HG03025 (cell line): ENCODE measurements around the gene PCSK6.

Source experiments
- ATAC-seq: cut with Tn5 transposase; IDR thresholded peaks from one replicate; pipeline ENCODE4 v1.9.1; 2021; ENCODE audit warnings: mild to moderate bottlenecking, moderate library complexity; ENCODE audit not compliant: unreplicated experiment, low FRiP score

The PCSK6 gene

DNA sequence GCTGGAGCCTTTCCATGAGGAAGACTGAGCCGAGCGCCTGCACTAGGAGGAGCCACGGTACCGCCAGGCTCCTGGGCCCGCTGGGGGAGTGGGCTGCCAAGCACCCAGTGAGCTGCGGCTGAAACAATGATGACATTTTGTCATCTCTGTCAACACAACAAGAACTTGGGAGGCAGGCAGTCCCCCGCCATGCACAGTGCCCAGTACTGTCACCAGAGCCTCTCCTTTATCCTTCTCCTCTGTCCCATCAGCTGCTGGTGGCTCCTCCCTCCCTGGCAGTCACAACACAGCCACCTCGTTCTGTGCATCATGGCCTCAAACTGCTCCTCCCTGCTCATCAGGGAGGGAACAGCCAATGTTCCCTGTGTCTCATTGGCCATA lies 34.0 kb upstream of the PCSK6 start:
- ATAC-seq: no peak

DNA sequence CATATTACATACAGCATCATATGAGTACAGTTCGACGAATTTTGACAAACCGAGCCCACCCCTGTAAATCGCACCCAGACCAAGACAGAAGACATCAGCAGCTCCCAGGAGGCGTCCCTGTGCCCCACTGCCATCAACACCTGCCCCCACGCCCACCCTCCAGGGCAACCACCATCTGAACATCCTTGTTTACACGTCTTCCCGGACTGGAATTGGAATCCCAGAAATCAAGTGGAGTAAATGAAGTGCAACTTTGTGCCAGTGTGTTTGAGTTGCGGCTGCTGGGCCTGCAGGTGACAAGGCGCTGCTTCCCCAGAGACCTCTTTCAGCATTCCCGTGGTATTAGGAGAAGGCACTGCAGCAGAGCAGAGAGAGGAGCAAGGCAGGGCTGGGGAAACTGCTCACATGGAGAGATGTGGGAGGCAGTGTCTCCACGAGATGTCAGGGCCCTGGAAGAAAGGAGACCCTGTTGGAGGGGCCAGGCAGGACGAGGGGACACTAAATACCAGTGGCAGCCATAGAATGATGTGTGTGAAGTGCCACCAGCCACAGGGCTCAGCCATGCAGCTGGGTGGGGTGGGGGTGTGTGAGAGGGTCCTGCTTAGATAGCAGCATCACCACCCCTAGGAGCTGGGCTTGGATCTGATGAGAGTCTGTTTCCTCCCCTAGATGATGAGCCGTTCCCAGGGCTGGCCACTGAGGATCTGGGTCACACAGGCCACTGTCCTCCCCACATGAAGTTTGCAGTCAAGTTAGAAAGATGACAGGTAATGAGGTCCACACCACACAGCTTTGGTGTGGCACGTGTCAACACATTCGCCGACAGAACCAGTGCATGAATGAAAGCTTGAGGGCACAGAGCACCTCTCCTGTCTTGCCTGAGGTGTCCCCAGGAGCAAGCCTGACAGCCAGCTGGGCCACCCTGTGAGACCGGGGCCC lies 33.4 kb upstream of the PCSK6 start:
- no peak for ATAC-seq

DNA sequence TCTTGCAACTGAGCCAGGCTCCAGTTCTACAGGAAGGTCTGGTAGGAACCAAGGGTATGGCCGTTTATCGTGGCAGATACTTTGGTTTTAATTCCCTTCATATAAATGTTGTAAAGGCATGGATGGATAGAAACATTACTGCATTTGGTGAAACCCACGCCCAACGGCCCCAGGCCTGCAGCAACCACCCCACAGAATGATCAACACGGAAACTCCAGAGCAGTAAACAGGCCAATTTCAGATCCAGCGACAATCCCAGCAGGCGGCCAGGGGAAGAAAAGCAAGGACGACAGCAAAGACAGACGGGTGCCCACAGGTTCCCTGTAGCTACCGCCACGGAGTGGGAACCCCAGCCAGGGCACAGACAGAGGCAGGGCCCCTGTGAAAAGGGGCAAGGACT lies 32.6 kb upstream of the PCSK6 start:
- ATAC-seq: no peak

DNA sequence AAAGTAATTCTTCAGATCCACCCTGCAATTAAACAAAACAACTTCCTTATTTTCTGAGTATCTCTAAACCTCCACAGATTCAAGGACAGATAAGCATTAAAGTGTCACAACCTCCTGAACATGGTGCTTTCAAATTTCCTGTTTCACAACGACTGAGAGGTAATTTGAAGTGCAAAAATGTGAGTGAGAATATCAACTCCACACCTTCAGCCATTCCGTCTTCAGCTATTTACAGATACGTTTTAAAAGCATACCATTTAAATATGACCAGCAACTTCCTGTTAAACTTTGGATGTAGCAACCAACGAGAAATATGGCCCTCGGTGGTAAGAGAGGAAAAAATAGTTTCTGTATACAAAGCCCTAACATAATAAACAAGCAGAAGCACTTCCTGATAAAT lies 32.1 kb upstream of the PCSK6 start:
- ATAC-seq: no peak

DNA sequence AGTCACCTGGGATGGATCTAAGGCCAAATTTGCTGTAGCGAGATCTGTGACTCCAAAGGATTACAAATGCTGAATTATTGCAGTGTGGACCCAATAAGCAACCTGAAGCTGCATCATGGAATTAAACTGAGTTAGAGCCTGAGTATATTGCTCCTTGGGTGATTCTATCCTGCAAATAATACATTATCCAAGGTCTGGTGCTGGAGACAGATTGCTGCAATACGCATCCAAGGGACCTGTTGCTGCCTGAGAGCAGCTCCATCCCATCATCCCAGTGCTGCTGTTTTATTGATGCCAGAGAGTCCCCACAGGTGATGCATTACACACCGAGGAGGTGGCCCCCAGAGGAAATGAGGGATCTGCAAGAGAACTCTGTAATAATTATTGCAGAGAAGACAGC lies 31.6 kb upstream of the PCSK6 start:
- no peak for ATAC-seq

DNA sequence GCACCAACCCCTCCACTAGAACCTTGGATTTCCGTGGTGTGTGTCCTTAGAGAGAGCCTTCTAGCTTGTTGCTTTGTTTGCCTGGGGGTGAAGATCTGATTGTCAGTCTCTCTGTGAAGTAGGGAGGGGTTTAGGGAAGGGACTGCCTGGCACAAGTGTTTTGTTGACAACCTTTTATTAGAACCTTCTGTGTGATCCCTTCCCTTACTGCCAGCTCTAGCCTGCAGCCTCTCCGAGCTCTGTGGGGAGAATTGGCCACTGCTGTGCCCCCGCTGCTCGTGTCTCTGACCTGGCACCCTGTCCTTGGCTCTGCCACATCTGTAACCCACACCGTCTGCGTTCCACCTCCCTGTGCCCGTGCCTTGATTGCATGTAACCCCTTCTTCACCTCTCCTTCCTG lies 30.9 kb upstream of the PCSK6 start:
- ATAC-seq: no peak

DNA sequence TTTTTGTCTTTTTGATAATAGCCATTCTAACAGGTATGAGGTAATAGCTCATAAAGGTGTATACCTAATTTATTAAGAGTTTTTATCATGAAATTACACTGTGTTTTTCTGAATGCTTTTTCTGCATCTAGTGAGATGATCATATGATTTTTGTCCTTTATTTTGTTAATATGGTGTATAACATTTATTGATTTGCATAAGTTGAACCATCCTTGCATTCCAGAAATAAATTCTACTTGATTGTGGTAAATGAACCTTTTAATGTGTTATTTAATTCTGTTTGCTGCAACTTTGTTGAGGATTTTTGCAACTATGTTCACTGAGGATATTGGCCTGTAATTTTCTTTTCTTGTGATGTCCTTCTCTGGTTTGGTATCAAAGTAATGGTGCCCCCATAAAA lies 28.0 kb upstream of the PCSK6 start:
- ATAC-seq: no peak

DNA sequence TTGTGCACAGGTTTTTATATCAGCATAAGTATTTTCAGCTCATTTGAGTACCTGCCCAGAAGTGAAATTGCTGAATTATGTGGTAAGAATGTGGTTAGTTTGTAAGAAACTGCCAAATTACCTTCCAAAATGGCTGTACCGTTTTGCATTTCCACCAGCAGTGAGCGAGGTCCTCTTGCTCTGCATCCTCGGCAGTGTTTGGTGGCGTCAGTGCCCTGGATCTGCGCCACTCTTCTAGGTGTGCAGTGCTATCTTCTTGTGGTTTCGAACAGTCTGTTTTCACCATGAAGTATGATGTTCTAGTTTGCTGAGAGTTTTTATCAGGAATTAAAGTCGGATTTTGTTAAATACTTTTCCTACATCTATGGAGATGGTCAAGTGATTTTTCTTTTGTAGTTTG lies 24.8 kb upstream of the PCSK6 start:
- no peak for ATAC-seq

DNA sequence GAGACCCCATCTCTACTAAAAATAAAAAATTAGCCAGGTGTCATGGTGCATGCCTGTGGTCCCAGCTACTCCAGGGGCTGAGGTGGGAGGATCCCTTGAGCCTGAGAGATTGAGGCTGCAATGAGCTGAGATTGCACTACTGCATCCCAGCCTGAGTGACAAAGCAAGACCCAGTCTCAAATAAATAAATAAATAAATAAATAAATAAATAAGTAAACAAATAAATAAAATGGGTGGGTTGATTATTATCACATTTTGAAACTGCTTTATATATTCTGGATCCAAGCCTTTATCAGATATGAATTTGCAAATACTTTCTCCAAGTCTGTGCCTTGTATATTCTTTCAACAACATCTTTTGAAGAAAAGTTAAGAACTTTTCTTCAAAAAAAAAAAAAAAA lies 22.2 kb upstream of the PCSK6 start:
- ATAC-seq: no peak

DNA sequence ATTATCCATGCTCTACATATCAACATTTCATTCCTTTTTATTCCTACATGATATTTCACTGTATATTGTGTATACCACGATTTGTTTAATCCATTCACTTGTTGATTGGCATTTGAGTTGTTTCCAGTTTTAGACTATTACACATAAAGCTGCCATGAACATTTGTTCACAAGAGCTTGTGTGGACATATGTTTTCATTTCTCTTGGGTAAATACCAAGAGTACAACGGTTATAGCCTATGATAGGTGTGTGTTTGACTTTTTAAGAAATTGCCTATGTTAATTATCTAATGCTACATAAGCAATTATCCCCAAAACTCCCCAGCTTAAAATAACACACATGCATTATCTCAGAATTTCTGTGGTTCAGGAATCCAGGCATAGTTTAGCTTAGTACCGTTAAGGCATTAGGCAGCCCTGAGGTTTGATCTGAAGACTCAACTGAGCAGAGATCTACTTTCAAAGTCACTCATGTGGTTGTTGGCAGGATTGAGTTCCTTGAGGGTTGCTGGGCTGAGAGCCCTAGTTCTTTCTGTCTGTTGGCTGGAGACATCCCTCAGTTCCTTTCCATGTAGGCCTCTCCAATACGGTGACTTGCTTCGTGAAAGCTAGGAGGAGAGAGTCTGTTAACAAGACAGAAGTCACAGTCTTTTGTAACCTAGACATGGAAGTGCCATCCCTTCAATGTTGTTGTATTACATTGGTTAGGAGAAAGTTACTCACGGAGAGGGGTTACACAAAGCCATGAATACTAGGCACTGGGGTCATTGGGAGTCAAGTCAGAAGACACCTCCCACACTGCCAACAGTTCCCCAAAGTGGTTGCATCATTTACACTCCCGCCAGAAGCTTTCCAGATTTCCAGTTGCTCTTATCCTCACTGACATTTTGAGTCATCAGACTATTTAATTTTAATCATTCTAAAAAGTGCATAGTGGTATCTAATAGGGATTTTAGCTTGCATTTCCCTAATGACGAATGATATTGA lies 21.0 kb upstream of the PCSK6 start:
- ATAC-seq: no peak

DNA sequence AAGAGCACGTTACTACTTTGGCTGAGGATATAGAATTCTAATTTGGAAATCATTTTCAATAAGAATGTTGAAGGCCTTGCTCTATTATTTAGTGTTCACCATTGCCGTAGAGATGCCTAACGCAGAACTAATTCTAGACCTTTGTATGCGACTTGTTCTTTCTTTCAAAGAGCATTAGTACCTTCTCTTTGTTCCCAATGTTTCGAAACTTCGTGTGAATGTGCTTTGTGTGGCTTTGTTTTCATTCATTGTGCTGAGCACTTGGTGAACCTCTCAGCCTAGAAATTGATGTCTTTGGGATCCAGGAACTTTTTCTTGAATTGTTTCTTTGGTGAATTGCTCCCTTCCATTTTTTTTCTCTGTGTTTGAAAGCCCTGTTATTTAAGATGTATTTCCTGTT lies 19.8 kb upstream of the PCSK6 start:
- no peak for ATAC-seq

DNA sequence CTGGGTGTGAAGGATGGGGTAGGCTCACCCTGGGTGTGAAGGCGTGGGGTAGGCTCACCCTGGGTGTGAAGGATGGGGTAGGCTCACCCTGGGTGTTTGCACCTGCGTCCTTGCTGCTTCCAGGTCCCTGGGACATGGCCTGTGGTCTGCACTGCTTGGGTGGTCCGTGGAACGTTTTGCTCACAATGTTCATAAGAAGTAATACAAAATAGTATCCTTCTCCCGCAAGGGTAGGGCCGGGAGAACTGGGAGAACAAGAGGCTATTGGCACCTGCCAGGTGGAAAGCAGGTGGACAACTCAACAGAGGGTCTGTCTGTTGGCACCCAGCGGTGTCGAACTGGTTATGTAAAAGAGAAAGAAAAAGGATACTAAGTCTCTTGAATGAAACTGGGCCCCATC lies 17.0 kb upstream of the PCSK6 start:
- no peak for ATAC-seq

DNA sequence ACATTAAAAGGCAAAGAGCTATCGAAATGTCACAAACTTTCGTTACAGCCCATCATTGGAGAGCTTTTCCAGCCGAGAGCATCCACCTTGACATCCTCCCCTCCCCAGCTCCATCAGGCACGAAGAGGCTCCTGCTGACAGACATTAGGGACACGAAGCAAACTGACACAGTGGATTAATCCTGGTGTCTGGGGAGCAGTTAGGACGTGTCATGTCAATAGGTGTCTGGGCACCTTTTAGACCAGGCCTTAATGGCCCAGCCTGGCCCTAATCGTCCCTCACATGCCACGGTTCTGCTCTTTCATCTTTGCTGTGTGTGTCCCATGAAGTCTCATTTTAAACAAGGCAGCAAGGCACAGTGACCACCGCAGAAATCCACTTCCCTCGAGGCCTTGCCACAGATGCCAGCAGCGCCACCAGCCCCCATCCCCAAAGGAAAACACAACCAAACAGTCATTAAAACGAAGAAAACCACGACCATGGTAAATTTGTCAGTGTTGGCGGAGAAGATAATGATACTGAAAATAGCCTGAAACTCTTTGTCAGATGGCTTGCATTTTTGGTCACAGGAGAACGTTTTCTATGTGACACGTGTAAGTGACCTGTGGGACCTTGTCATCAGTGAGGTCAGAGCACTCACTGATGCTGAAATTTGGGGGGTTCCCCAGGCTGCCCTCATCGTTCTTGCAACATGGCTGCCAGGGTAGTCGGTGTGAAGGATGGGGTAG lies 16.3 kb upstream of the PCSK6 start:
- no peak for ATAC-seq

DNA sequence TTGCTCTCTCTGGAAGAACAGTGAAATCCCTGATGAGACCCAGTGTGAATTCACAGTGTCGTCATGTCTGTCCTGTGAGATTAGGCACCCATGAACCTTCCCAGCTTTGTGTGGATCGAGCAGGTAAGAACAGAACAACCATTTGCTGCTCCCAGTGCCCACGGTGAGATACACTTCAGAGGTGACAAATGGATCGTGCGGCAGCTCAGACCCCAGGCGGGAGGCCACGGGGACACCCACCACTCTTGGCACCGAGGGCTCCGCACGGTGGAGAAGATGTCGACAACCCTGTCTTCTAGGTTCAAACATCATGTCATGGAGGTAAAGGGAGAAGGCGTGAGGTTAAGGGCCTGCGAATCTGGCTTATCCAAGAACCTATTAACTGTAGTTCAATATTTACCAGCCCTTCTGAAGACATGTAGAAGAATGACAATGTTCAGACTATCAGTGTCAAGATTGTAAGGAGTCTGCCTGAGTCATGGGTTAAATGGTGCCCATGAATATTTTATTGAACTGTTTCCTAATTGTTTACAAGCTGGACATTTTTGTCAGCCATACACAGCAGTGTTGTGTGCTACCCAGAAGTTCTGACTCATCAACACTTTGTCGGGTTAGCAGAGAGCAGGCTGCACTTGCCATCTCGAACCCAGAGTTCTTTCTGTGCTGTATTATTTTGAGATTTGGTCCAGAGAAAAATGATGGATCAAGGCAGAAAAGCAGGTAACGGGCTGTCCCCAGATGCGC lies 15.5 kb upstream of the PCSK6 start:
- ATAC-seq: no peak

DNA sequence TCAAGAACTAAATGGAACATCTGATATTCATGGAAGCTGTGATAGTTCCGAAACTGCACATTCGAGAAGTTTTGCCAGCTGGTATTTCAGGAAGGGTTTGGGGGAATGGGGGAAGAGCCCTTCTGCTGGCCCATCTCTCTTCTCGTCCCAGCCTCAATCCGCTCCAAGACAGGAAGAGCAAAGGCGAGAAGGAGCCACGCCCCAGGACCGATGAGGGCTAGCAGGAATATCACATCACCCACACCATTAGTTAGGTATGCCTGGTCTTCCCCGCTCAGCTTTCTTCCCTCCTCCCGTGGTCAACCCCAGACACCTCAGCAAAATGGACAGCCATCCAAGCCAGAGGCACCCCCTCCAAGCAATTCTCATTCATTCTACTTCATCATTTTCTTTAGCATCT lies 14.9 kb upstream of the PCSK6 start:
- ATAC-seq: no peak

DNA sequence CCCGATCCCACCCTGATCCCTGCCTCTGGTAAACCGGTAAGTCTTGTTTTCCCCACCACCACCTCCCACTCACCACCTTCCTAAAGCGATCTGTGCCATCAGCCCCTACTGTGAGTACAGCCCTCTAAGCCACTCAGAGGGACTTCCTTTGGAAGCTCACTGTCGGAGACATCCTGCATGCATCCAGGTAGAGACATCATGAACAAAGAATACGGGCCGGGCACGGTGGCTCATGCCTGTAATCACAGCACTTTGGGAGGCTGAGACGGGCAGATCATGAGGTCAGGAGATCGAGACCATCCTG lies 13.7 kb upstream of the PCSK6 start:
- ATAC-seq: no peak

DNA sequence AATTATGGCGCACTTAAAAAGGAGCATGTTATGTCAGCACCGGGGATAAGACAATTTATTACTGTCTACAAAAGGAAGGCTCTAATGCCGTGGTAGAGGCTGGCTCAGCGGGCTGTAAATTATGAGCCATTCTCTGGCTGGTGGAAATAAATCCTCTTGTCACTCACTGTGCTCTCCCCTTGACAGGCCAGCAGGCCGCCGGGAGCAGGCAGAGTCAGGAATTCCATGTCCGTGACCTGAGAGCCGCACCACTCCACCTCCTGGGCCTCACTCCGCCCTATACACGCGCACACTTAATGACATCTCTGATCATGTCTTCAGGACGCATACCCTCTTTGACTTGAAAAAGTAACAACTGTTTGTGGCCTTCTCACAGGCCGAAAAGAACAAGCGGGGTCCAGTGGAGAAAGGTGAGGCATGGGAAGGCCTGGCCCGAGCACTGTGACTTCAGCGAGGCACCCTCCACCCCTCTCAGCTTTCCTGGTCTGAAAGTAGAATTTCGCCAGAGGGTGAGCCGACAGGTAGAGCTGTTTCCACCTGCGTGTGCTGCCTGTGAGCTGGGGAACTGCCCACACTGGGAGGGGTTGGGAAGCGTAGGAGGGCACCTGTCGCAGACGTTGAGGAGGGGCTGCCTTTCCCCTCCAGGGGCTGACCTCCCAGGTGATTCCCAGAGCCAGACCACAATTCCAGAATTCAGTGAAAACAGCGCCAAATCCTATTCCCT lies 13.2 kb upstream of the PCSK6 start:
- no peak for ATAC-seq

DNA sequence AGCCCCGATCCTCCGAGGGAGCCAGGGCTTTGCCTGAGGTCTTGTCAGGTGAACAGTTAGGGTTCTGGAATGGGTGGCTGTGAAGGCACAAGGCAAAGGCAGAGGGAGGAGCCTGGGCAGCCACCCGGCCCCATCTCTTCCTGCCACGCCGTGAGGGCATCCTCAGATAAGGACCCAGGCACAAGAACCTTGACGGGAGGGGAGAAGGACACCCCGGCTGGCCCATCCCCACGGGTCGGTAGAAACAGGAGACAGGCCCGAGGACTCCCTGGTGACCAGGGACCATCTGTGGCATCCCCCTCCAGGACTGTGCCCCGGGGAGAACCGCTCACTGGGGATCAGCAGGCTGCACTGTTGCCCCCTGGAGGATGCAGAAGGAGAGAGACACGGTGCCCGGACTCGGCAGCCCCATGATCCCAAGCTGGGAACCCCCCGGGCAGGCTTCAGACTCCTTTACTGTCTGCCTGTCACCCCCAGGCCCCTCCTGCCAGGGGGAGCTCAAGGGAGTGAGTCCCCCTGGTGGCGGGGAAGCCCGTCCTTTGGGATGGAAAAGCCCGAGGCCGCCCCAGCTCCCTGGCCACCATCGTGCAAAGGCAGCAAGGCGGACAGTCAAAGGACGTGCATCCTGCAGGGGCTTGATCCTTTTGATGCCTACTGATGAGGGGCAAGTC lies 12.3 kb upstream of the PCSK6 start:
- no peak for ATAC-seq

DNA sequence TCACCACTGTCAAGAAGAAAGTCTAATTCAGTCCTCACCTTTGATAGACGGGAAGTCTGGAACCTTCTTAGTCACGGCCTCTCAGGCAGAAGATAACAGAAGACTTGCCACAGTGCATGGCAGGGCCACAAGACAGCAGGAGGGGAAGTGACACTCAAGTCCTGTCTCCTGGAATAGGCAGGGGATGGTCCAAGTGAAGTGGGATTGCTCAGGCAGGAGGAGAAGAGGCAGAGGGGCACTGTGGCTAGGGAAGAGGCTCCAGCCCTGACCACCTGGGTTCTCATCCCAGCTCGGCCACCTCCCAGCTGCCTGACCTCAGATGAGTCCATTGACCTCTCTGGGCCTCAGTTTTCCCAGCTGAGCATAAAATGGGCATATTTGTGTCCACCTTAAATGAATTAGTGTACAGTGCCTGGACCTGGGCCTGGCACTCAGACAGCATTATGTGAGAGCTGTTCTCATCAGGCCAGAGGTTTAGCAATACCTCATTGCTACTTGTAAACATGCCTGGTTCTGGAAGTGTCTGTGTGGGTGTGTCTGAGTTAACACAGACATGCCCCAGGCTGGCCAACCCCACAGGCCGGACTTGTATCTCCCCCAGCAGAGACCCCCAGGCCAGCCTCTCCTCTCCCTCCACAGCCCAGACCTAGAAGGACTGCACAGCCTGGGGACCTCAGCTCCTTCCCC lies 11.5 kb upstream of the PCSK6 start:
- no peak for ATAC-seq
